Measurements from ENCODE around the gene NKAIN4.

DNA sequence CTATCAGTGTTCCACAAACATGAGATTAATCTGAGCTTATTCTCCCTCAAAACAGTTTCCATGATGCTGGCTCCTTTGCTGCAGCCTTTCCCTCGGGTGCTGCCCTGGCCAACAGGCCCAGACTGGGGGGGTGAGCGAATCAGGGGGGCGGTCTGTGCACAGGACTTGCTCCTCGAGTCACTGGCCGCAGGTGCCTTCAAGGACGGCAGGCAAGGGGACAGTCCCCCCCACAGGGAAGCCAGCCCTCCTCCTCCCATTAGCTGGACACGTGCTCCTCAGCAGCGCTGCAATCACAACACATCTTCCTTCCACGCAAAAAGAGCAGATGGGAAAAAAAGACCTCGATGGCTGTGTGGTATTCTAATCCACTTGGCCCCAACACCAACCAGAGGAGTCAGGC lies 48.4 kb downstream of the NKAIN4 start:
- TF ChIP-seq, protein P1, sequence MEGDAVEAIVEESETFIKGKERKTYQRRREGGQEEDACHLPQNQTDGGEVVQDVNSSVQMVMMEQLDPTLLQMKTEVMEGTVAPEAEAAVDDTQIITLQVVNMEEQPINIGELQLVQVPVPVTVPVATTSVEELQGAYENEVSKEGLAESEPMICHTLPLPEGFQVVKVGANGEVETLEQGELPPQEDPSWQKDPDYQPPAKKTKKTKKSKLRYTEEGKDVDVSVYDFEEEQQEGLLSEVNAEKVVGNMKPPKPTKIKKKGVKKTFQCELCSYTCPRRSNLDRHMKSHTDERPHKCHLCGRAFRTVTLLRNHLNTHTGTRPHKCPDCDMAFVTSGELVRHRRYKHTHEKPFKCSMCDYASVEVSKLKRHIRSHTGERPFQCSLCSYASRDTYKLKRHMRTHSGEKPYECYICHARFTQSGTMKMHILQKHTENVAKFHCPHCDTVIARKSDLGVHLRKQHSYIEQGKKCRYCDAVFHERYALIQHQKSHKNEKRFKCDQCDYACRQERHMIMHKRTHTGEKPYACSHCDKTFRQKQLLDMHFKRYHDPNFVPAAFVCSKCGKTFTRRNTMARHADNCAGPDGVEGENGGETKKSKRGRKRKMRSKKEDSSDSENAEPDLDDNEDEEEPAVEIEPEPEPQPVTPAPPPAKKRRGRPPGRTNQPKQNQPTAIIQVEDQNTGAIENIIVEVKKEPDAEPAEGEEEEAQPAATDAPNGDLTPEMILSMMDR (IDR thresholded peaks at IDR 0.05), result no peak
- TF ChIP-seq POLR2A (IDR thresholded peaks at IDR 0.05), result no peak
